Stimulated activated CD4-positive, alpha-beta T cell treated with anti-CD3 and anti-CD28 coated beads, Interleukin-15, amount 100 ng/mL, for 24 hours (primary cell): ENCODE measurements around the gene HAUS5.

Source experiments
- DNase-seq: peaks from one replicate; pipeline ENCODE4 v3.0.0-alpha.2; 2020

Gene HAUS5

DNA sequence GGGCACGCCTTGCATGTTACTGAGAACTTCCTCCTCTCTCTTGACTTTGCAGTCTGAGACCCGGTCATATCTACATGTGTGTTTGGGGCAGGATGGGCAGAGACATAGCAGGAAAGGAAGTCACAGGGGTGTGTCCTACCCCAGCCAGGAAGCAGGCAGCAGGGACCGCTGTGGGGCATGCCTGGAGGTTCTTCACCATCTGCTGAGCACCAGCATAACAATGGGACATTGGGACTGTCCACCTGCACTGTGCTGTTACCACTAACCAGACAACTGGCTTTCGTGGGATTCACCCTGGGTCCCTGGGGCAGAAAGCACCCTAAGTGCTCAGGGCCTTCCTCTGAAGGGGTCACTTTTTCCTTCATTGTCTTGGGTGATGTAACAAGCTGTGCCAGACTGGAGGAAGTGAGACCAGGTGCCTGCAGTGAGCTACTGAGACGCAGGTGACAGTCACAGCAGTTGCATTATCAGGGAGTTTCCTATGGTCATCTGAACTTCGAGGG, 2.6 kb upstream of the HAUS5 start:
- peak; percentile 25 for DNase-seq

DNA sequence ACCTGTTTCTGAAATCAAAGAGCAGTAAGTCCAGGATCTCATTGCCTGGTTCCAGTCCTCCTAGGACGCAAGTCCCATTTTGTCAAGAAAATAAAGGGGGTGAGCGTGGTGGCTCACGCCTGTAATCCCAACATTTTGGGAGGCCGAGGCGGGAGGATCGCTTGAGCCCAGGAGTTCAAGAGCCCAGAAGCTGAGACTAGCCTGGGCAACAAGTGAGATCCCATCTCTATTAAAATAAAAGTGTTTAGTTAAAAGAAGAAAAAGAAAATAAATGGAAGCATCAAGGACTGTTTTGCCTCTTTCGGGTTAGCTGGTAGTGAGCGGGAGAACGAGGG, 344 bp upstream of the HAUS5 start:
- no peak for DNase-seq

DNA sequence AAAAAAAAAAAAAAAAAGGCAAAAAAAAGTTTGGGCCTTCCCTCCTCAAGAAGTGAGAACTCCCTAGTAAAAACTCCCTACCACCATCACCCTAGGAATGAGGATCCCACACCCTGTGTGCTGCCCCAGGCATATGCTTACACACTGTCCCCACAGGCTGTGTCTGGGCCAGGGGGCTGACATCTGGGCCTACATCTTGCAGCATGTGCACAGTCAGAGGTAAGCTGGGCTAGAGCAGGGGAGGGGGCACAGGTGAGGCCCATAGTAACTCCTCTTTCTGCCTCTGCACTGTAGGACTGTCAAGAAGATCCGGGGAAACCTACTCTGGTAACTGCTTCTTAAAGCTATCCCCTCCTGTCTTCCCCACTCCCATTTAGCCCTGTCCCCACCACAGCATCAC, 1.0 kb downstream of the HAUS5 start:
- DNase-seq = no peak

DNA sequence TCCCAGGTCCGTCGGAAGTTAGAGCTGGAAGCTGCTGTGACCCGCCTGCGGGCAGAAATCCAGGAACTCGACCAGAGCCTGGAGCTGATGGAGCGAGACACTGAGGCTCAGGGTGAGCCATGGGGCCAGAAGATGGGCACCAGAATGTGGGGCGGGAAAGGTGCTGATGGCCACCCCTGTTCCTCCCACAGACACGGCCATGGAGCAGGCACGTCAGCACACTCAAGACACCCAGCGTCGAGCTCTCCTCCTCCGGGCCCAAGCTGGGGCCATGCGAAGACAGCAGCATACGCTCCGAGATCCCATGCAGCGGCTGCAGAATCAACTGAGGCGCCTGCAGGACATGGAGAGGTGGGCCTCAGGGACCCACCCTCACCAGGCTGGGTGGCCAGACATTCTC, 2.5 kb downstream of the HAUS5 start:
- DNase-seq = no peak

DNA sequence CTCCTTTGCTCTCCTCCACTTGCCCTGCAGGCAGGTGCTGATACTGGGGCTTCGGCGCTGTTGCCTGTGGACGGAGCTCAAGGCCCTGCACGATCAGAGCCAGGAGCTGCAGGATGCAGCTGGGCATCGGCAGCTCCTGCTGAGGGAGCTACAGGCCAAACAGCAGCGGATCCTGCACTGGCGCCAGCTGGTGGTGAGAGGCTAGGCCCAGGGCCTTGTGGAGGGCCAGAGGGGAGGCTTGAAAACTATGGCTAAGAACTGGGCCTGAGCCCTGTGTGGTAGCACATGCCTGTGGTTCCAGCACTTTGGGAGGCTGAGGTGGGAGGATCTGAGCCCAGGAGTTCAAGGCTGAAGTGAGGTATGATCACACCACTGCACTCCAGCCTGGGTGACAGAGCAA, 6.3 kb downstream of the HAUS5 start:
- DNase-seq = no peak

DNA sequence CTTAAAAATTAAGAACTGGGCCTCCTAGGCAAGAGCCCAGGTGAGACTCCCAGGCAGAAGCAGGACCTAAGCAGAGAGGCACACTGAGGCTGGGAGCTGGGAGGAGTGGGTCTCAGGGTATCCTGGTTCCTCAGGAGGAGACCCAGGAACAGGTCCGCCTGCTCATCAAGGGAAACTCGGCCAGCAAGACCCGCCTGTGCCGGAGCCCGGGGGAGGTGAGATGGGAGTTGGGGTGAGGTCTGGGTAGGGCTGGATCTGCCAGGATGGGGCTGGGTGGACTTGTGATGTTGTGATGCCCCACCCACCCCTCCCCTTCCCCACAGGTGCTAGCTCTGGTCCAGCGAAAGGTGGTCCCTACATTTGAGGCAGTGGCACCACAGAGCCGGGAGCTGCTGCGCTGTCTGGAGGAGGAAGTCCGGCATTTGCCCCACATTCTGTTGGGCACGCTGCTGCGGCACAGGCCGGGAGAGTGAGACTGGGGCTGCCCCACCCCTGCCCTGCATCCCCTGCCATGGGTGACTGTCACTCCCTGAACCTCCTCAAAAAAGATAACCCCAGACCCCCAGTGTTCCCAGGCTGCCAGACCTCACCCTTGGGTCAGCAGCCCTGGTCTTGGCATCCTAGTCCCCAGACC, 6.9 kb downstream of the HAUS5 start:
- DNase-seq = no peak

DNA sequence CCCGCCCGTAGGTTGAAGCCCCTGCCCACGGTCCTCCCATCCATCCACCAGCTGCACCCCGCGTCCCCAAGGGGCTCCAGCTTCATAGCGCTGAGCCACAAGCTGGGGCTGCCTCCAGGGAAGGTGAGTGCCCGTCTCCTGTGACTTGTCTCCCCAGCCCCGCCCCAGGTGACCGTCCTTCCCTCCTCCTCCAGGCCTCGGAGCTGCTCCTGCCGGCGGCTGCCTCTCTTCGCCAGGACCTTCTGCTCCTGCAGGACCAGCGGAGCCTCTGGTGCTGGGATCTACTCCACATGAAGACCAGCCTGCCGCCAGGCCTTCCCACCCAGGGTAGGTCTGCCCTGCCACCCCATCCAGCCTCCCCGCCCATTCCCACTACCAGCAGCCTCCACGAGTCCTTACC, 7.5 kb downstream of the HAUS5 start:
- no peak for DNase-seq

DNA sequence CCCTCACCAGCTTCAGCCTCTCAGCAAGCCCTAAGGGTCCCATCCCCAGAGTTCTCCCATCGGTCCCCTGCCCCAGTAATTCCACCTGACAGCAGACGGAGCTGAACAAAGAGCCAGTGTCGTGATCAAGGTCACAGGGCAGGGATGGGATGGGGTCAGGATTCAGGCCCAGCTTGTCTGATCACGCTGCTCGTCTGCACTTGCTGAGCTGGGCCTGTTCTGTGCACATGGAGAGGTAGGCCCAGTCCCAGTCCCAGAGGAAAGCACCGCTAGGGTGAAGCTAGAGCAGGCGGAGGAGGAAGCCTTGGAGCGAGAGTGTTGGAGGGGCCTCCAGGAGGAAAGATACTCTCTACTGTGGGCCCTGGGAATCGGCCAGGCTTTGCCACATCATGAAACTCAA, 9.2 kb downstream of the HAUS5 start:
- DNase-seq = no peak

DNA sequence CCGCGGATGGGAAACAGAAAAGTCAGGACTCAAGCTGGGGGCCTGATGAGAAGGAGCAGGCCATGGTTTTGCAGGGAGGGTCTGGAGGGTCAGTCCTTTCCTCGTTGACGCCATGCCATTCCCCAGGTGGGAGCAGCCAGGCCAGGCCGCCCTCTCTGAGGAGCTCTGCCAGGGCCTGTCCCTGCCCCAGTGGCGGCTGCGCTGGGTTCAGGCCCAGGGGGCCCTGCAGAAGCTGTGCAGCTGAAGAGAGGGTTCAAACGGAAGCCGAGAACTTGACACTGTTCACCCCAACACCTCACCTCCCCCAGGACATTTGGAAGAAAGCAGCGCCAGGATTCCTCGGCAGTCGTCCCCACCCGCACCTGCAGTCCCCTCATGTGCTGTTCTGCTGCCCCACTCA, 10.2 kb downstream of the HAUS5 start:
- DNase-seq = no peak

DNA sequence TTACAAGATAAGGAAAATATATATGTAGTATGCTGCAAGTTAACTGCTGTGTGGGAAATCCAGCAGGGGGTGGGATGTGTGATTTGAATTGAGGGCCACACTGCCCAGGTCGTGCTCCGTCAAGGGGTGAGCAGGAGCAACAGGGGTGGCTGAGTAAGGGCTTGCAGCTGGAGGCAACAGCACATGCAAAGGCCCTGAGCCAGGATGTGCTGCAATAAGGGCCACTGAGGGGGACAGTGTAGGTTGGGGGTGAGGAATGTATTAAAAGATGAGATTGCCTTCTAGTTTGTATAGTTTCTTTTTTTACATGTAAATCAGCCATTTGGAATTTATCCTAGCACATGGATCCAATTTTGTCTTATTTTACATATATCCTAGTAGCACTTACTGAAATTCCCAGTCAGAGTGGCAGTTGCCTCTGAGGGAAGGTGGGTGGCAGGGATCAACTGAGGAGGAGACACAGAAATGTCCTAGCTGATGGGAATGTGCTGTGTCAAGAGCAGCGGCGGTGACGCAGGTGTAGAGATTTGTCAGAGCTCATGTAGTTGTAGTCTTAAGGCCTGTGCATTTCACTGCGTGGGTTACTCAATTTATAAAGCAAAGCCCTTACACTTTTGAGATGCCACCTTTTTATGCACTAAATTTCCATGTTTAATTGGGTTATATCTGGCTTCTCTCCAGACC, 10.9 kb downstream of the HAUS5 start:
- DNase-seq = no peak

DNA sequence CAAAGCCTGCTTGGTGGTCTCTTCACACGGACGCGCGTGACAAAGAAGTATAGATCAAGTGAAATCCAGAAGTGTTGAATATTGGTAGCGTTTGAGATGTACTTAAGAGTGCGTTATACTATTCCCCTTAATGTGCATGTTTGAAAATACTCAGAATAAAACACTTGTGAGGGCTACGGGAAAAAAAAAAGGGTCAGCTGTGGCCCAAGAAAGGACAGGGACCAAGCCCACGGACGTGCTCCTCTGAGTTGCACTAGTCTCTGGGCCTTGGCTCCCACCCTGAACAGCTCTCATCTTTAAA, 15.7 kb downstream of the HAUS5 start:
- DNase-seq = no peak

DNA sequence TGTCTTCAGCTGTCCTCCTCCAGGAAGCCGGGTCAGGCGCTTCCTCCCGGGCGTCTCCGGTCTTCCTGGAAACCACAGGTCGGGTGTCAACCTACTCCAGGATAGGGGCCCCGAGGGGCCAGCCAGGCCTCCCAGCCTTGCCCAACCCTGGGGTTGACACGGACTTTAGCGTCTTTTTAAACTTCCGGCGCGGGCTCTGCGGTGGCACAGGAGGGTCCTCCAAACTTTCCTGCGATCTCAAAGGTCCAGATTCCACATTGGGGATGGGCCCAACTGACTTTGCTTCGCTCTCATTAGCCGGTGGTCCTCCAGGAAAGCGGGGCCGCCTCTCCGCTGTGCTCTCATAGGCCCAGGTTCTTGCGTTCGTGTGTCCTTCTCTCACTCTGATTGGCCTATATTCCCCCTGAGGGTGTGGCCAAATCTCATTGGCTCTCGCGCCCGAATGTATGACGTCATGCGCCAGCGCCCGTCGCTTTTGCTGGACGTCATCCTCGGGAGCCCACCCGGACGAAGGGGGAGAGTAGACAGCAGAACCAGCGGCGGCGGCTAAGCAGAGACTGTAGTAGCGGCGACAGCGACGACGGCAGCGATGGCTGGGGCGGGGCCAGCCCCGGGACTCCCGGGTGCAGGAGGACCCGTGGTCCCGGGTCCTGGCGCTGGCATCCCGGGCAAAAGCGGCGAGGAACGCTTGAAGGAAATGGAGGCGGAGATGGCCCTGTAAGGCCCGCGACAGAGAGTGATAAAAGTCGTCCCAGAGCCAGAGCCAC, 16.2 kb downstream of the HAUS5 start, which contains the start of gene RBM42:
Gene RBM42 (plus strand): TSS at position 472 of the 767 bp plus-strand sequence. CDS start 118 bp downstream, at position 590.
- peak; percentile 96 for DNase-seq

DNA sequence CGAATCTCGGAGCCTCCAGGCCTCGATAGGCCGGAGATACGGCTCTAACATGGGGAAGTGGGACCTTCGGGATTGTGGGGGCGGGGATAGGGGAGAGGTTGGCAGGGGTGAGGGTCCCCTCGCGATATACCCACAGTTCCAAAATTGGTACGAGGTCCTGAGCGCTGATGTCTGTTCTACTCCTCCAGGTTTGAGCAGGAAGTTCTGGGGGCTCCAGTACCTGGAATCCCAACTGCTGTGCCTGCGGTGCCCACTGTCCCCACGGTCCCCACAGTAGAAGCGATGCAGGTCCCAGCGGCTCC, 16.7 kb downstream of the HAUS5 start:
- no peak for DNase-seq

DNA sequence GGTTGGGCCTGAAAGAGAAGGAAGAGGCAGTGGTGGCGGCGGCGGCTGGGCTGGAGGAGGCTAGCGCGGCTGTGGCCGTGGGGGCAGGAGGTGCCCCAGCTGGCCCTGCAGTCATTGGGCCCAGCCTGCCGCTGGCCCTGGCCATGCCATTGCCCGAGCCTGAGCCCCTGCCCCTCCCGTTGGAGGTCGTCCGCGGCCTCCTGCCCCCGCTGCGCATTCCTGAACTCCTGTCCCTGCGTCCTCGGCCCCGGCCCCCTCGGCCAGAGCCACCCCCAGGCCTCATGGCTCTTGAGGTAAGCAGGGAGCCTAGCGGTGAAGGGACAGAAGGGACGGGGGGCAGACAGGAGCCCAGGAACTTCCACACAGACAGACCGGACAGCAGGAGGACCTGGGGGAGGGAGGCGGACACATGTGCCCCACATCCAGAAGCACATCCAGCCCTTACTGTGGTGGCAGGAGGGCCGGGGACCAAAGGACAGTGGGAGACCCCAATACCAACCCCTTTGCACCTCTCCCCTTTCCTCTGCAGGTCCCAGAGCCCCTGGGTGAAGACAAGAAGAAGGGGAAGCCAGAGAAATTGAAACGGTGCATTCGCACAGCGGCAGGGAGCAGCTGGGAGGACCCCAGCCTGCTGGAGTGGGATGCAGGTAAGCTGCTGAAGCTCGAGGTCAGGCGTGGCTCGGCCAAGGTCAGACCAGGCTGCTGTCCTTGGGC, 21.3 kb downstream of the HAUS5 start:
- DNase-seq = no peak

DNA sequence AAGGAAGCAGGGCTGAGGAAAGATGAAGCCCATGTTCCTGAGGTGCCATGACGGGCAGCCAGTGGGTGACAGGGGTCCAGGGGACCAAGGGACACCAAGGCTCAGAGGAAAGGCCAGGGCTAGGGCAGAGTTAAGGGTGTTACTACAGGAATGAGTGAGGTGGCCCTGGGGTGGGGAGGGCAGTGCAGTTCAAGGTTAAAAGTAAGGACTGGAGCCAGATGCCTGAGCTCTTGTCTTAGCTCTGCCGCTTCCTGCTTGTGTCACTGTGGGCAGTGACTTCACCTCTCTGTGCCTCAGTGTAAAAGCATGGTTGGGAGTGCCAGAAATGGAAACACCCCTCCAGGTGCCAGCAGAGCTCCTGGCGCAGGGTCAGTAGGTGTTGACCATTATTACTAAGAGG, 24.1 kb downstream of the HAUS5 start:
- no peak for DNase-seq

DNA sequence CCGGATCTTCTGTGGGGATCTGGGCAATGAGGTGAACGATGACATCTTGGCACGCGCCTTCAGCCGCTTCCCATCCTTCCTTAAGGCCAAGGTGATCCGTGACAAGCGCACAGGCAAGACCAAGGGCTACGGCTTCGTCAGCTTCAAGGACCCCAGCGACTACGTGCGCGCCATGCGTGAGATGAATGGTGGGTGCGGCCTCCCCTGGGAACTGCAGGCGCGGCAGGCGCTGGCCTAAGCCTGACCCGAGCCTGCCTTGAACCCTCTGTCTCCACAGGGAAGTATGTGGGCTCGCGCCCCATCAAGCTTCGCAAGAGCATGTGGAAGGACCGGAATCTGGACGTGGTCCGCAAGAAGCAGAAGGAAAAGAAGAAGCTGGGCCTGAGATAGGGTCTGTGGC, 24.6 kb downstream of the HAUS5 start:
- no peak for DNase-seq

DNA sequence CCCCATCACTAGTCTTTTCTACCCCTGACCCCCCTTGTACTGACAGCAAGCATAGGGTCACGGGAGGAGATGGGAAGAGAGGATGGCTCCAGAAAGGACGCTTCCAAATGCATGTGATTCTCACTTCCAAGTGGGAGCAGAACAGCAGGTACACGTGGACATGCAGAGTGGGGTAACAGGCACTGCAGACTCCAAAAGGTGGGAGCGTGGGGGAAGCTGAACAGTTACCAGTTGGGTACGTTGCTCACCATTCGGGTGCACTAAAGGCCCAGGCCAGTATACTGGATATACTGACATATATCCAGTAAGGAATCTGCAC, 26.7 kb downstream of the HAUS5 start:
- no peak for DNase-seq

DNA sequence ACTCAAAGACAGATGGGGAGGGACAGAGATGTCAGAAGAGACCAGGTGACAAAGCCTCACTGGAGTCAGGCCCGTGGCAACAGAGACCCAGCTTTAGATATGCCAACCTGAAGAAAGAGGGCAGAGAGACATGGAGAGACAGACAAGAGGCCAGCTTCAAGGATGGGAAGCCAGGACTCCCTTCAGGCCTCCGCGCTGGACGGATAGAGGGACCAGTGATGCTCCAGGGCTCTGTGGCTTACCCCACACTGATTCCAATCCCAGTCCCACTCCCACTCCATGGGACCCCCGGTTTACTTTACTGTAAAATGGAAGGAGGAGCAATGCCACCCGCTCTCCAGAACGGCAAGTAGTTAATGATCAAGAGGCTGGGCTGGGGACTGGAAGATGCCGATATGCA, 27.3 kb downstream of the HAUS5 start:
- no peak for DNase-seq

DNA sequence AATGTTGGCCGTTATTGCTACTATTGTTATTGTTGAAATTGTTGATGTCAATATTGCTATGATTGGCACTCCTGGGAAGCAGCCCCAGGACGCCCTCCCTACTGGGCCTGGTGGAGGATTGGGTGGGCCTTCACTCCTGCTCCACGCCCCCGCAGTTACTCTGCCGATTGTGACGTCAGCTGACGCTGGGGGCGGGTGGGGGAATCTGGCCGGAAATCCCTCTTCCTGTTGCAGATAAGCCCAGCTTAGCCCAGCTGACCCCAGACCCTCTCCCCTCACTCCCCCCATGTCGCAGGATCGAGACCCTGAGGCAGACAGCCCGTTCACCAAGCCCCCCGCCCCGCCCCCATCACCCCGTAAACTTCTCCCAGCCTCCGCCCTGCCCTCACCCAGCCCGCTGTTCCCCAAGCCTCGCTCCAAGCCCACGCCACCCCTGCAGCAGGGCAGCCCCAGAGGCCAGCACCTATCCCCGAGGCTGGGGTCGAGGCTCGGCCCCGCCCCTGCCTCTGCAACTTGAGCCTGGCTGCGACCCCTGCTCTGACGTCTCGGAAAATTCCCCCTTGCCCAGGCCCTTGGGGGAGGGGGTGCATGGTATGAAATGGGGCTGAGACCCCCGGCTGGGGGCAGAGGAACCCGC, 29.1 kb downstream of the HAUS5 start, which contains the start of gene ETV2:
Gene ETV2 (plus strand): TSS at position 231 of the 637 bp plus-strand sequence. CDS start 716 bp downstream, outside the sequence.
- peak; percentile 58 for DNase-seq

DNA sequence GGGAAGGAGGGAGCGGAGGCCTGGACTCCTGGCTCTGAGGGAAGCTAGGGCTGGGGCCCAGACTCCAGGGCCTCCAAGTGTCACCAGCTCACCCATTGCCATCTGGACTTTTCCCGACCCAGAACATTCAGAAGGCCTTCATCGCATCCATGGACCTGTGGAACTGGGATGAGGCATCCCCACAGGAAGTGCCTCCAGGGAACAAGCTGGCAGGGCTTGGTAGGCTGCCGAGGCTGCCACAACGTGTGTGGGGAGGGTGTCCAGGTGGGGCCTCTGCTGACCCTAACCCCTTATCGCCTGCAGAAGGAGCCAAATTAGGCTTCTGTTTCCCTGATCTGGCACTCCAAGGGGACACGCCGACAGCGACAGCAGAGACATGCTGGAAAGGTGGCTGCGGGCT, 29.8 kb downstream of the HAUS5 start:
- no peak for DNase-seq

DNA sequence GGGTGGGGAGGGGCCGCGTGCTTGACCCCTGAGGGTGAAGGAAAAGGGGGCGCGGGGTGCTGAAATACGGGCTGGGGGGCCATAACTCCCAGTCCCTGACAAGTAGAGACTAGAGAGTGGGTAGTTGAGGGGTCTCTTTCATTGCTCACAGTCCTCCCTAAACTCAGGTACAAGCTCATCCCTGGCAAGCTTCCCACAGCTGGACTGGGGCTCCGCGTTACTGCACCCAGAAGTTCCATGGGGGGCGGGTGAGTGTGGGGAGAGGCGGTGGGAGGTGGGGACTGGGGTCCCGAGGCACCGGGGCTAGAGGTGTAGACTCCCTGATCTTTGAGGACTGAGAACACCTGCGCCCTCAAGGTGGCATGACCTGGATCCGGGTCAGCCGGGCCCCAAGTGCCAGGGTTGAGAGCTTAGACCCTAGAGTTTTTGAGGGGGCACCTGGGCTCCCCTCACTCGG, 30.3 kb downstream of the HAUS5 start:
- no peak for DNase-seq

DNA sequence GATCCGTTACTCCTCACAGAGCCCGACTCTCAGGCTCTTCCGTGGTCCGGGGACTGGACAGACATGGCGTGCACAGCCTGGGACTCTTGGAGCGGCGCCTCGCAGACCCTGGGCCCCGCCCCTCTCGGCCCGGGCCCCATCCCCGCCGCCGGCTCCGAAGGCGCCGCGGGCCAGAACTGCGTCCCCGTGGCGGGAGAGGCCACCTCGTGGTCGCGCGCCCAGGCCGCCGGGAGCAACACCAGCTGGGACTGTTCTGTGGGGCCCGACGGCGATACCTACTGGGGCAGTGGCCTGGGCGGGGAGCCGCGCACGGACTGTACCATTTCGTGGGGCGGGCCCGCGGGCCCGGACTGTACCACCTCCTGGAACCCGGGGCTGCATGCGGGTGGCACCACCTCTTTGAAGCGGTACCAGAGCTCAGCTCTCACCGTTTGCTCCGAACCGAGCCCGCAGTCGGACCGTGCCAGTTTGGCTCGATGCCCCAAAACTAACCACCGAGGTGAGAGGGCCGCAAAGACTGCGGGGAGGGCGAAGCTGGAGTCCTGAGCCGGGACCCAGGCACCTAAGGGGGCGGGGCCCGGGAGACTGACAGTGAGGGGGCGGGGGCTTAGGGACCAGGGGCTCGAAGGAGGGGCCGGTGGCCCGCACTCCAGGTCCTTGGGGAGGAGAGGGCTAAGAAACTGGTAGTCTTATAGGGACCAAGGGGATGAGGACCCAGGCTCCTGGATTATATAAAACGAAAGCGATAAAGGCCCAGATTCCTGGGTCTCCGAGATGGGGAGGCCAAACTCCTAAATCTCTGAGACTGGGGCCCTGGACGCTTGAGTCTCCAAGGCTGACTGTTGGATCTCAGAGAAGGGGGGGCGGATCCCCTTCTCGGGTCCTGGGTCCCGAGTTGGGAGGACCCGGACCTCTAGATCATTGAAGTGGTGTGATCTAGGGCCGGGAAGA, 31.0 kb downstream of the HAUS5 start:
- DNase-seq = peak; percentile 87
